NCI-H2107 treated with DMSO at 0.1 percent for 48 hours (cell line): ENCODE measurements around the gene MACROH2A1.
"Not testable (repeated sequence)": the region's sequence is repeated elsewhere in the genome, so short reads cannot be mapped to it uniquely, and the experiment has no call there.

ENCODE experiments used
- DNase-seq: peaks from one replicate; lab custom pipeline; 2025; ENCODE audit not compliant: unreplicated experiment; lab: John Stamatoyannopoulos, UW

The MACROH2A1 gene

GRCh38 chr5:135379046-135379654 lies 19.9 kb downstream of the MACROH2A1 start:
- DNase-seq, result no peak

- DNase-seq, result no peak
Observed at GRCh38 chr5:135377751-135378680, 21.0 kb downstream of the MACROH2A1 start.

- DNase-seq, result no peak
Observed at GRCh38 chr5:135376961-135377624, 21.9 kb downstream of the MACROH2A1 start.

GRCh38 chr5:135375040-135375793 lies 23.8 kb downstream of the MACROH2A1 start:
- DNase-seq, result no peak

GRCh38 chr5:135373736-135374515 lies 25.1 kb downstream of the MACROH2A1 start:
- DNase-seq, result no peak

DNA sequence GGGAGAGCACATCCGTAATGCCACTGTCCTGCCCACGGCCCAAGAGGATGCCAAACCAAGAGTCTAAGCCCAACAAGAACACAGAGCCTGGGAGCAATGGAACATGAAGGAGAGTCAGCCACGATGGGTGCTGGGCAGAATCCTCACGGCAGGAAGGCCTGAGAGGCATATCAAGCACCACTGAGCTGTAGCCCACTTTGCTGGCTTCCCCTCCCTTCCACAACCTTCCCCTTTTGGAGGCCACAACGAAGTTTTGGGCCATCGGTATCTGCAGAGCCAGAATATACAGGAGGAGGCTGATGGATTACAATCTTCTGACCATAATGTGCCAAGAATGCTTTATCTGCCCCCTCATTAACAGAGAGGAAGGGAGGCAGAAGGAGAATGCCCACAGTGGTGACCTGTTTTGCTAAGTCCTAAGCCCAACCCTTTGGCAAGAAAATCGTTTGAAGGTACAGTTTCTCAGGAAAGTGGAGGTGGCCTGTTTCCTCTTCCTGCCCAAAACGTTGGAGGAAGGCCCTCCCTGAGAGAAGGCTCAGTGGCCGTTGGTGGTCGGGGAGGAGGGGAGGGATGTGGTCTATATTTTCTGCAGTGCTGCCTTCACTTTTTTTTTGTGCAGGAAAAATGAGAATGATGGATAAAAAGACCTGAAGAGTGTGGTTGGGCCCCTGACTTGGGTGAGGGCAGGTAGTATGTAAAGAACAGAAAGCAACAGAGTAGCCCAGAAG lies 26.2 kb downstream of the MACROH2A1 start:
- DNase-seq, result no peak

DNA sequence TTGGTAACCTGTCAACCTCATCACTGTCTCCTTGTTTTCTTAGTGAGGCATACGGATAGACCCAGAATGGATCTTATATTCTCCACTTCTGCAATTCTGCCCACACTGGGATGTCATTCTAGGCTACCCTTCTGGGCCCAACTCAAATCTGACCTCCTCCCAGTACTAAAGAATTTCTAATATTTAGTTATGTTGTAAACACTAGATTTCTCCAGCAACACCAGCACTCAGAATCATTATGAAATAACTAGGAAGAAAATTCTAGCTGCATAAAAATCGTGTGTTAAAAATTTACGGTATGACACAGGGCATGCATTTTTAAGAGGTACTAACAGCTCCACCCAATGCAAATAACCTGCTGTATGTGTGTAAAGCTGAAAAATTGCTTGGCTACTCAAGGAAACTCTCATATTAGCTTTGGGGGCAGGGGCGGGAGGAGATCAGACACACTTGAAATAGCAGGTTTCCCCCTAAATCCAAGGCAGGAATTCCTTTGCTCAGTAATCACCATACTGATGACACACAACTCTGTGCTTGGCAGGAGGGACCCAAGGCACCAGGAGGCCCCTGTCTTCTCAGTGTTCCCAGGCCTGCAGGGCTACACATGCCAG lies 27.3 kb downstream of the MACROH2A1 start:
- no peak for DNase-seq

DNA sequence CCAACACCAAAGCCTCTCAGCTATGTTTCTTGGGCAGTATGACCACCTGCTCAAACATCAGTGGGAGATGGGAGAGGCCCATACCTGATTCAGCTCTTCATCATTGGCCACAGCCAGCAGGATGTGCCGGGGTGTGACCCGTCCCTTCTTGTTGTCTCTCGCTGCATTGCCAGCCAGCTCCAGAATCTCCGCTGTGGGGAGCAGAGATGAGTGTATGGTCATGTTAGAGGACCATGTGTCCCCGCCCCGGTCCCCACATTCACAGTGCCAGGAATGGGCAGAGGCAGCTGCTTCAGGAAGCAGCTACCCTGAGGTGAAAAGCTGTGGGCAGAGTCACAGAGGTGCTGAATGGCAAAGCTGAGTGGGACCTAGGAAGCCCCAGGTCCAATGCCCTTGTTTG lies 29.1 kb downstream of the MACROH2A1 start:
- no peak for DNase-seq

- DNase-seq, result no peak
Observed at GRCh38 chr5:135367554-135367953, 31.5 kb downstream of the MACROH2A1 start.

GRCh38 chr5:135367076-135367475 lies 32.0 kb downstream of the MACROH2A1 start:
- DNase-seq, result no peak

DNA sequence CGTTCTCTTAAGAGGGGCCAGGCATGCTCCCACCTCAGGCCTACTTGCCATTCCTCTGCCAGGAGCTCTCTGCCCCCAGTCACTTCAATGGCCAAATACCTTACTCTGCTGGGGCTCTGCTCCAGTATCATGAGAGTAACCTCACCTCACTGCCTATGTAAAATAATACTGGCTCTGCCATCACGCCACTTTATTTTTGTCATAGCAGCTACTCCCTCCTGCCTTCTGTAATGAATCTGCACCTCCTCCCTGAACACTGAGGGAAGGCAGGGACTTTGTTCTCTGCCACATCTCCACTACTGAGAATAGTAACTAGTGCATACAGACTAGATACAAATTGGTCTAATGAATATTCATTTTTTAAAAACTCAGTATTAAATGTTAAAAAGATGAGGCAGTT lies 33.8 kb downstream of the MACROH2A1 start:
- DNase-seq, result no peak

DNA sequence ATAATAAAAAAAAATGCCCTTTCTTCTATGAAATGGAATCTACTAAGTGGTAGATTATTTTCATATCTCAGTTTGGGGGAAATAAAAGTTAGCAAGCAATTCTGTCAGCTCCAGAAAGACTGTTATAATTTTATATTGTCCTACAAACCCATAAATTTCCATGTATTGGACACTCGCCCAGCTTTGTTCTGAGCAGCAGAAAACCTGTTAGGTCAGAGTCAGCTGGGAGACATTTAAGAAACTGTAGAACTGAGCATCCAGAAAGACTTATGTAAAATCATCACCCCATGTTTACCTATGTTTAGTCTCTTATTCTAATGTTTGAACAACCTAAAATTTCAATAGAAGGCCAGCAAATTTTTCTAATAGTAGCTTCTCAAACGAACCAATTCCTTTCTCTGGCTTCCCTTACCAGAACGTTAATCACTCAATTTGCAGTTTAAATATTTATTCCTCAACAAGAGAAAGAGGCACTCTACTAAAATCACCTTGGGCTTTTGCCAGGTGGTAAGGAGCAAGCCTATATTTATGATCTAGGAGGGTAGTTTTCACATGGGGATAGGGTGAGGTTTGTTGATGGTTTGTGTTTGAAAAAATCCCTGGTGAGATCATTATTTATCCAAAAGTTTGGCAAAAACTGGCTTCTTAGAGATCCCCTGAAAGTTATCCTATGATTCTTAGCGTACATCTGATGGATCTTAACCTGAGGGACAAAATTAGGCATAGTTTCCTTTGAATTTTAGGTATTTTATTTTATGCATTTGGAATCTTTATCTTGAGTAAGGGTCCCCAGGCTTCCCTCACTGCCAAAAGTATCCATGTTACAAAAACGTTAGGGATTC lies 34.4 kb downstream of the MACROH2A1 start:
- DNase-seq, result no peak

GRCh38 chr5:135363342-135363741 lies 35.7 kb downstream of the MACROH2A1 start:
- not testable (repeated sequence) for DNase-seq

- no peak for DNase-seq
Observed at GRCh38 chr5:135362102-135362501, 36.9 kb downstream of the MACROH2A1 start.

DNA sequence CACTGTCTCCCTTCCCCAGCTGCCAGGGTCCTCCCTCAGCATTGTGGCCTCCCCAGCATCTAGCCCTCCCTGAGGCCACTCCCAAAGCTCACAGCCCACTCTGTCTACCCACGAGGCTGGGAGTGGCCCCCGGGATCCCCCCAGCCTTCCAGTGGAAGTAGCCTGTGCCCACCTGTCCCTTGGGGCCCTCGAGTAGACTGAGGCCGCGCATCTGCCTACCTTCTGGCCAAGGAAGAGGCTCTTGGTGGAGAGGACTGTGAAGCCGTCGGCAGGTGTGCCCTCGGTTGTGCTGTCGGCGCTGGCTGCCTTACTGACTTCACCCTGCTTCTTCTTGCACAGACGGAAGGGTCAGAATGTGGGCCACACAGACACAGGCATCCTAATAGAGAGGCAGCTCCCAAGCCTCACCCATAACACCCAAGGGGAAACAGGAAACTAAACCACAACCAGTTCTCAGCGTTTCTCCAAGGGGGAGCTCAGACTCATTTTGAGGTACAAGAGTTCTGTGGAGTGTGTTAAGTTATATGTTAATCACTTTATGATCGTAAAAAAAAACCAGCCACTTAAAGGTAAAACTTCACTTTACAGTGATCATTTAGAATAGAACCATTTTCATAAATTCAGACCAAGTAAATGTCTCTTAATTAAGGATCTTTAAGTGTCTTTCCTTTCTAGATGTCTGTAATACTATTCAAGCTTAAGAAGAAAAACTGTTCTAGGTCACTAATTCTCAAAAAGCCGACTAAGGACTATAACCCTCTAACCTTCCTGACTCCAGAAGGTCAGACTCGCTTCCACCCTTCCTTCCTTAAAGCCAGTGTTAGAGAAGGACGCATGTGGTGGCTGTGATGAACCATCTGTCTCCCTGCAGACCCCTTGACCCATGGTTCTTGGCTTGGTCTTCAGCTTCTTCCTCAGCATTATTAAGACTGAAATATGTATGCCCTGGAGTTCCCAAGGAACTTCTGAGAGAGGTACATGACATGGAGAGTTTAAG lies 38.5 kb downstream of the MACROH2A1 start:
- no peak for DNase-seq

DNA sequence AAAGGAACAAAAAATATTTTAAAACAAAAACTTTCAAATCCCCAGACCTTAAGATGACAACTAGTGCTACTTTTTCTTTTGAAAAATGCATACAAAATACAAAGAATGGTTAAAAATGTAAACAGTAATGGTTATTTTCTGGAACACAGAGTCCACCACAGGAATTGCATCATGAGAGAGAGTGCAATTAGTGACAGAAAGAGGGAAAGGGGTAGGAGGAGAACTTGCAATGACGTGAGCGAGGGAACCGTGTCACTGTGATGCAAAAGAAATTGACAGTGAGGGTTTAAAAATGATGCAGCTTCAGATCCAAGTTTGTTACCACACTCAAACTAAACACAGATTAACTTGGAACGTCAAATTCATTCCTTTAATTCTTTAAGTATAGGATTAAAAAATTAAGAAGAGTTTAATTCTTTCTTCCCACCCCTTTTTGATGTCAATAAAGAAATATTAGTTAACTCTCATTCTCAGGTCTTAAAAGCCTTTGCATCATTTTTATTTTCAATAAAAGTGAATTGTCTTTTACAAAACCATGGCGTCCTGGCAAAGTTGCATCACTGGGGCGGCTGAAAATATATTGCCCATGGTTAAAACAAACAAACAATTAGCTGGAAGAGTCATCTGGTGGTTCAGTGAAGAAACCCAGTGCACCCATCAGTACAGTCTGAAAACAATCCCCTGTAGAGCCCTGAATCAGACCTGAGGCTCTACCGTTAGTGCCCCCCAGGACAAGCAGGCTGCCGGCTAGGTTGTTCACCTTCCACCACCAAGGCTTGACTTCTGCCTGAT lies 39.5 kb downstream of the MACROH2A1 start:
- DNase-seq, result no peak
